Measurements from ENCODE around the gene RFX7.

The RFX7 gene

GRCh38 chr15:56045068-56045748 is 198.5 kb downstream of the RFX7 start:
- no peak for DNase-seq (ENCODE audit: low read depth)

DNA sequence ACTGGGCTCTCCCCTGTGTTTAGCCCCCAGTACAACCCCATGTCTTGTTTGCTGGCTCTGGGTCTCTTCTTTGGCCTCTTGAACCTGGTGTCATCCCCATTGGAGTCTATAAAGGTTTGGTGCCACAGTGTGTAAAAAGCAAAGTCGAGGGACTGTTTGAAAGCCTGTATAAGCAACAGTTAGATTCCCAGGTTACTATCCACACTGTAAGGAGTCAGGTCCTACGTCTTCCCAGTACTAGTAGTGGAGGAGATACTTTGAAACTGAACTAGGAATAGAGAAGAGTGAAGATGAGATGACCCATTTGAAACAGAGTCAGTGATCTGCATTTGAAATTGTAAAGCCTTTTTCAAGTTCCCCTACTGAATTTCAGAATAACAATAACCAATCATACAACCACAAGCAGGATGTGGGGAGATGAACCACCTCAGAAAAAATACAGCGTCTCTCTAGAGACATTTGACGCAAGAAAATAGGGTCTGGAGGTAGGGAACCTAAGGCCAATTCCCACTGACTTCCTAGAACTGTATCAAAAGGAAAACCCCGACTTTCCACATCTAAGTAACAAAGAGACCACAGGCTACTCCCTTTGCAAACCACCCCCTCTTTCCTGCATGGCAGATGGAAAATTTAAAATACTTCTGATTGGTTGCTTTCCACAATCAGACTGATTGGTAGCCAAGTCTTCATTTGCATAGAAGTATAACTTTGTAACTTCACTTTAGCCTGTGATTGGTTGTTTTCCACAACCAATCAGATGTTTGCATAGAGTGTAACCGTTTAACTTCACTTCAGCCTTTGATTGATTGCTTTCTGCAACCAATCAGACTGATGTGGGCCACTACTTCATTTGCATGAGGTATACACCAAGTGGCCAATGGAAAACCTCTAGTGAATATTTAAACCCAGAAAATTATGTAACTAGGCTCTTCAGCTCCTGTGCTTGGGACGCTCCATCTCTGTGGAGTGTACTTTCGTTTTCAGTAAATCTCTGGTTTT is 200.4 kb downstream of the RFX7 start:
- no peak for DNase-seq (ENCODE audit: low read depth)

- no peak for DNase-seq (ENCODE audit: low read depth)
Measured at GRCh38 chr15:56042498-56042897, 201.2 kb downstream of the RFX7 start.

DNA sequence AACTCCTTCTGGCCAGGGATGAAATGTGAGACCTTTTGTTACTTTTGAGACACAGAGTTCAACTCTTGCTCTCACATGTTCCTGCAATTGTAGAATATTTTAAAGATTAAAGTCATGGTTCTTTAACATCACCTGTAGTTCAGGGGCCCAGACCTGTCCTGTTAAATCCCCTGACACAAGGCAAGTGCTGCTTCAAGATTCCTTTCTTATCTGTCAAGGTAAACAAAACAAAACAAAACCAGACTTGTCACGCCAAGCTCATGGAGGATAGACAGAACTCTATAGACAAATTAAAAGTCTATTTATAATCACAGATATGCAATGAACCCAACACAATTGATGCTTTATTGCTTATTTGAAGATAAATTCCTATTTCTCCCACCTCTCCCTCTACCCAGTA is 201.6 kb downstream of the RFX7 start:
- no peak for DNase-seq (ENCODE audit: low read depth)

GRCh38 chr15:56040081-56041035 is 203.3 kb downstream of the RFX7 start:
- DNase-seq (ENCODE audit: low read depth), result no peak

- no peak for DNase-seq (ENCODE audit: low read depth)
Measured at GRCh38 chr15:56038707-56039106, 205.0 kb downstream of the RFX7 start.

- no peak for DNase-seq (ENCODE audit: low read depth)
Measured at GRCh38 chr15:56038015-56038414, 205.7 kb downstream of the RFX7 start.

All from stimulated activated CD4-positive, alpha-beta T cell treated with anti-CD3 and anti-CD28 coated beads, Interleukin-2, amount 100 ng/mL, for 4 hours (primary cell).